DND-41 (cell line): ENCODE results near the gene RAD9A.

Experiments used
- ATAC-seq: fragments of 200-7000 bp; cut with Tn5 transposase; 3 replicates; pipeline ENCODE4 v1.9.1; 2021; ENCODE audit warnings: low read depth; ENCODE audit not compliant: insufficient read depth
- DNase-seq: peaks from one replicate; pipeline ENCODE4 v3.0.0-alpha.2; 2020
- H2AFZ ChIP-seq: 2 replicates; pipeline ENCODE4 v1.6.0; 2012; ENCODE audit warnings: low read depth, low read length
- H3K27ac ChIP-seq: 2 replicates; pipeline ENCODE4 v1.5.1; 2012; ENCODE audit warnings: low read length, inconsistent platforms
- H3K27me3 ChIP-seq: fragments of 200-600 bp; sonication (generic); 2 replicates; pipeline ENCODE4 v1.6.0; 2012; ENCODE audit warnings: low read length, mild to moderate bottlenecking, inconsistent platforms; ENCODE audit not compliant: insufficient read depth, poor library complexity
- H3K36me3 ChIP-seq: 2 replicates; pipeline ENCODE4 v1.5.1; 2012; ENCODE audit warnings: low read length, inconsistent platforms; ENCODE audit not compliant: insufficient read depth
- H3K4me1 ChIP-seq: 2 replicates; pipeline ENCODE4 v1.5.1; 2012; ENCODE audit warnings: mild to moderate bottlenecking, low read length; ENCODE audit not compliant: insufficient read depth
- H3K4me2 ChIP-seq: 2 replicates; pipeline ENCODE4 v1.6.0; 2012; ENCODE audit warnings: mild to moderate bottlenecking, moderate library complexity, low read length, inconsistent platforms; ENCODE audit not compliant: insufficient read depth
- H3K4me3 ChIP-seq, 2 experiments: fragments of 200-600 bp in 1 of 2; shearing (Covaris generic) in 1 of 2; 2 replicates each; pipeline ENCODE4 v1.5.1; 2012 to 2016; ENCODE audit warnings: inconsistent platforms in 2 of 2, low read length in 2 of 2, mild to moderate bottlenecking in 2 of 2, low read depth in 1 of 2, moderate library complexity in 1 of 2
- H3K79me2 ChIP-seq: 2 replicates; pipeline ENCODE4 v1.6.0; 2012; ENCODE audit warnings: low read length, inconsistent platforms; ENCODE audit not compliant: insufficient read depth
- H3K9ac ChIP-seq: 2 replicates; pipeline ENCODE4 v1.6.0; 2012; ENCODE audit warnings: low read depth, mild to moderate bottlenecking, inconsistent platforms, low read length, moderate library complexity
- H3K9me3 ChIP-seq: 2 replicates; pipeline ENCODE4 v1.5.1; 2012; ENCODE audit warnings: low read length, moderate library complexity, mild to moderate bottlenecking, inconsistent platforms; ENCODE audit not compliant: insufficient read depth, severe bottlenecking
- H4K20me1 ChIP-seq: 2 replicates; pipeline ENCODE4 v1.6.0; 2012; ENCODE audit warnings: low read length; ENCODE audit not compliant: insufficient read depth
- CTCF ChIP-seq: IDR thresholded peaks from 2 replicates; pipeline ENCODE4 v1.5.1; 2012; ENCODE audit warnings: borderline replicate concordance, low read length, moderate library complexity, mild to moderate bottlenecking; ENCODE audit not compliant: poor library complexity, severe bottlenecking; ENCODE audit errors: extremely low read depth
- EZH2 ChIP-seq: IDR thresholded peaks from 3 replicates; pipeline ENCODE4 v1.6.1; 2012; ENCODE audit warnings: borderline replicate concordance, low read depth, mild to moderate bottlenecking, moderate library complexity, low read length, inconsistent platforms; ENCODE audit not compliant: severe bottlenecking

RAD9A gene

GRCh38 chr11:67406420-67406968, 14.7 kb downstream of the RAD9A start:
- Histone ChIP-seq H3K27ac (peak overlapping the region; percentile 89), H3K36me3 (peaks cover 42% of the 10 kb centered on the region), H3K4me2 (peak overlapping the region; percentile 82), H3K27me3 (no peaks in the 10 kb centered on the region), H3K9me3 (no peaks in the 10 kb centered on the region), H4K20me1 (no peaks in the 10 kb centered on the region; the same call in 1 of the 2 replicates), H3K9ac (peak overlapping the region; percentile 99), H3K4me3 (peak overlapping the region in 1 of 2 experiments; percentile 86; a peak in 2 of 4 replicates), H3K4me1 (peaks cover 95% of the 10 kb centered on the region), H3K79me2 (peaks cover 62% of the 10 kb centered on the region), H2AFZ (no peak overlapping the region)
- ATAC-seq (no peak), DNase-seq (peak; percentile 26)
- TF ChIP-seq CTCF, result no peak
- no peak for TF ChIP-seq EZH2

- H3K4me1 ChIP-seq, result peaks cover 98% of the 10 kb centered on the region
- H3K9me3 ChIP-seq, result no peaks in the 10 kb centered on the region
- peak overlapping the region in 1 of 2 experiments; percentile 86; a peak in 2 of 4 replicates for H3K4me3 ChIP-seq
- H3K27ac ChIP-seq, result peak overlapping the region; percentile 89
- DNase-seq, result peak; percentile 39
- H3K36me3 ChIP-seq, result peaks cover 42% of the 10 kb centered on the region
- peak overlapping the region; percentile 82 for H3K4me2 ChIP-seq
- H3K79me2 ChIP-seq, result peaks cover 60% of the 10 kb centered on the region
- H4K20me1 ChIP-seq, result no peaks in the 10 kb centered on the region; the same call in 1 of the 2 replicates
- no peak for ATAC-seq
- H3K9ac ChIP-seq, result peak overlapping the region; percentile 99
- peak; percentile 28 for TF ChIP-seq CTCF
- TF ChIP-seq EZH2, result no peak
- no peak overlapping the region for H2AFZ ChIP-seq
- H3K27me3 ChIP-seq, result no peaks in the 10 kb centered on the region
These were observed 15.3 kb downstream of the RAD9A start for GRCh38 chr11:67406969-67407687.

DNA sequence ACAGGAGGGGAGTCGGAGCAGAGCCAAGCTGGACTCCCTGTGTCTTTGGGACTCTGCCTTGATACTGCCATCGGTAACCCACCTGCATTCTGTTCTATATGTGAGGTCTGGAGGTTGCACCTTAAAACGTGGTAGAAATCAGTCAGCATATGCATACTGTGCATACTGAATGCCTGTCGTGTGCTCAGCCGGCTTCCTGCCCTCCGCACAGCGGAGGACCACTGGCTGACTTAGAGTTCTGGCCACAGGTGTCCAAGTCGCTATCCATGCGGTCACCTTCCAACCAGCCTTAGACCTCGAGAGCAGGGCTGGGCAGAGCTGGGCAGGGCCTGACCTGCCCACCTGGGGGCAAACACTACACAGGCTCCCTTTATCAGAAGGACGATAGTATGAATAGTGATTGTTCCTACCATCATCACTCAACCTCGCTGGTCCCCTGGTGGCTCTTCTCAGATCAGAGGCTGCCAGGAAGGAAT, 15.9 kb downstream of the RAD9A start:
- Histone ChIP-seq H3K4me2 (peak overlapping the region; percentile 82), H3K27ac (peak overlapping the region; percentile 89), H2AFZ (no peak overlapping the region), H3K36me3 (peaks cover 42% of the 10 kb centered on the region), H3K9ac (peak overlapping the region; percentile 99), H3K4me1 (peaks cover 98% of the 10 kb centered on the region), H3K9me3 (no peaks in the 10 kb centered on the region), H3K4me3 (peak overlapping the region in 1 of 2 experiments; percentile 86; a peak in 2 of 4 replicates), H3K27me3 (no peaks in the 10 kb centered on the region), H4K20me1 (no peaks in the 10 kb centered on the region; the same call in 1 of the 2 replicates), H3K79me2 (peaks cover 54% of the 10 kb centered on the region)
- no peak for ATAC-seq
- TF ChIP-seq CTCF, result no peak
- no peak for TF ChIP-seq EZH2
- DNase-seq, result peak; percentile 17
